CD4-positive, alpha-beta T cell treated with Interleukin-1 beta for 1 hour (primary cell): ENCODE data around the gene RYR3.

ENCODE experiments used
- DNase-seq, 2 donors: peaks; one replicate each; pipeline ENCODE4 v3.0.0-alpha.2; 2020 to 2022

RYR3 gene

DNA sequence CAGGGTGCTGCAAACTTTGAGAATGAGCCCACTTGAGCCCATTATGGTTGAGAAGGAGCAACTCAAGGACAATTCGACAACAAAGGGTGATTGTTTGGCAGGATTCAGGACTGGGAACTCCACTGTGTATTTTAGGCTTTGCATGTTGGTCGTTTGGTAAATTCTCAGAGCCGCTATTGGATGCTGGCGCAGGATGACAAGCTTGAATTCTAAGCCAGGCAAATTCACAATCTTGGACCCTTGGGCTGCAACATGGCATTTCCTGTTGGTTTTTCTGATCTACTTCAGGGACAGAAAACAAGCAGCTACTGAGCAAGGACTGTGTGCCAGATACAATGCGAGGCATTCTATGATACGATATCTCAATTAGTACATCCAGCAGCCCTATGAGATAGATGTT lies 82.8 kb downstream of the RYR3 start:
- no peak for DNase-seq

DNA sequence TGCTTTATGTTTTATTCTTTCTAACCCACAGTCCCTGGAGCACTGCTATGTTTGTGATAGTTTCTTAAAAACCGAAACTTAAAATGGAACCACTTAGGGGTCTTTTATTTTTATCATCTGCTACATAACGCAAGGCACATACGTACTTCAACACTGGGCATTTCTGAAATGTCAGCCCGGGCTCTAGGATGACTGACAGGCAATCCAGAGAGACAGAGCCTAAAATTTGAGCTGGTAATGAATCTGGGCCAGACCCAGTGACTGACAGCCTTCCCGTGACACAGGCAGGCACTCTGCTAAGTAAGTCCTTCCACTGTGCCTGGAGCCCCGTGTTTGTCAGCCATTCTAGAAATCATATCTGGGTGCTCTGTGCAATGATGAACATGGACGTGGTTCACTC lies 84.6 kb downstream of the RYR3 start:
- no peak for DNase-seq

DNA sequence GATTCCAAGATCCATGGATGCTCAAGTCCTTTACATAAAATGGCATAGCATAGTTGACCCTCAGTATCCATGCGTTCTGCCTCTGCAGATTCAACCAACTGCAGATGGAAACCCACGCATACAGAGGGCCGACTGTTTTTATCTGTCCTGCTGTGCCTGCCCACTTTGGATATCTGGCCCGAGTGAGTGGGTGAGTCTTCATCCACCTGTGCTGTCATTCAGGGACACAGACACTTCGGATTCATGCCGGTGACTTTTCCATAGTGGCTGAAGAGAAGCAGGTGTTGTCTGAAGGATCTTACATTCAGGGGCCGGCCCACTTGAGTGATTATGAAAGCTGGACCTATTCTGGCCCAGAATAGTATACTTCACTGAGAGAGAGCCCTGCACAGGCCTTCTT lies 85.1 kb downstream of the RYR3 start:
- no peak for DNase-seq

DNA sequence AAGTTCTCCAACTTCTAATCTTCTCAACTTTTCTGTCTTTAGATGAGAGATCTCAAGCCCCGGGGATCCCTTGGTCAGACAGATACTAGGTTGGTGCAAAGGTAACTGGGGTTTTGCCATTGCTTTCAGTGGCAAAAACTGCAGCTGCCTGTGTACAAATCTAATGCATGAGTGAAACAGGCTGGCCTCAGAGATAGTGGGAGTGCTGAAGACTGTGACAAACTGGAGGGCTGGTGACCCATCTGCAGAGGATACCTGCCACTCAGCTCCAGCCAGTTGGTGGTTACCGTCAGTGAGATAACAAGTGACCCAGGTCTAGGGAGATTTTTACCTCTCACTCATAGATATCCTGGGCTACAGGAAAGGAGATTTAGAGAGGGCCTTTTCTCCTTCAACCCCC lies 85.7 kb downstream of the RYR3 start:
- no peak for DNase-seq

DNA sequence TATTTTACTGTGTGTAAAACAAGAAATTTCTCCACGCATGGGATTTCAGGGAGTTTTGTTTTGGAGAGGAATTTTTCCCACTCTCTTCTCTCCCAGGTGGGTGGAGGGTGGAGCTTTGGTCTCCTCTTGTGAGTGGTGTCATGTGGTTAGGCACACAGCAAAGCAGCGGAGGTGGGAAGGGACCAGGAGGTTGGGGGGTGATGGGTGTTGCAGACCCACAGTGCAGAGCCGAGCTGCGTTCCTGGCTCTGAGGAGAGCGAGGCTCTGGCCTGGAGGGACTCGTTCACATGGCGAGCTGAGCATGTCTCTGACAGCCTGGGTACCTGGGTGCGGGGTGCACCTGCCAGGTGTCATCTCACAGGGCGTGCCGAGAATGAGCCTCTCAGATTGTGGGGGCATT lies 87.8 kb downstream of the RYR3 start:
- DNase-seq: no peak

DNA sequence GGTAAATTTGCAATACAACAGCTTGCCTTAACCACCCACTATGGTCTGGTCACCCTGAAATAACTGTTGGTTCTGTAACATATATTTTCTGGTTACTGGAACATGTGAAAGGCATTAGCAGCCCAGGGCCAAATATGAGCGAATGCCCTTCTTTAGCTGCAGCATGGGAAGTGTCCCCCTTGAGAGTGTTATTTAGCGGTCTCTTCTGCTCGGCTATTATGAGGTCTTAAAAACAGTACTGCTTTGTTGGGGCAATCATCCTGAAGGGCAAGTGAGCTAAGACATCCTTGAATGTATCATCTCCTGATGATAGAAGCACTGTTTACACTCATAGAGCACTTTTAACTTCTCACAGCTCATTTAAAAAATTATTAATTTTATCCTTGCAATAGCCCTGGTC lies 90.2 kb downstream of the RYR3 start:
- no peak for DNase-seq

DNA sequence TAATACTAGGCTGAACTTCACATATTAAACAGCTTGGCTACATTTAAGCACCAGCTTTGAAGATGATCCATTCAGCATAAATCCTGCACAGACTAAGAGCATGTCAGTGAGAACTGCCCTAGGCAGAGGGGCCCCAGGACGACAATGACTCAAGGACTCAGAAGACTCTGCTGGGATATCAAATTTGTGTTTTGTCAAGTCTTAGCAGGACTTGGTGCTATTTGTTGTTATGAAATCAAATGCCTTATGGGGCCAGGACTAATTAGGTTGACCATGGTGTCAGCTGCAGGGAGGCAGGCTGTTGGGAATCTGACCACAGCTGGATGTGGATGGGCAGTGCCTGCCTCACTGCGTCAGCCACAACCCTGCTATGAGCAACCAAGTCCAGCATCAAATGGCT lies 91.8 kb downstream of the RYR3 start:
- no peak for DNase-seq

DNA sequence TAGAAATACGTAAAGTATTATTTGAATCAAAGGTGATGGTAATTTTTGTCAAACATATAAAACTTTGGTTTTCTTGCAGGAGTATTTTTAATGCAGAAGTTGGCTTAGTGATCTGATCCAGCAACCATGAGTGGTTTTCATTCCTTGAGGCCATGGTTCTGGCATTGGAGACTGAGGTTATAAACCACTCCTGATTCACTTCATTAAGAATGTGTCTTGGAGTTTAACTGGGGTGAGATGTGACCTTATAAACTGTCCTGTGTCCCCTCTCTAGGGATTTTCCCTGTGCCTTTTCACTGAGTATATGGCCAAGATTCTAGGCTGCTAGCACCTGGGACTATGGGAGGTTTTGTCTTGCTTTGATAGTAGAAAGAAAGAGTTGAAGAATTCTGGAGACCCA lies 94.3 kb downstream of the RYR3 start:
- no peak for DNase-seq

DNA sequence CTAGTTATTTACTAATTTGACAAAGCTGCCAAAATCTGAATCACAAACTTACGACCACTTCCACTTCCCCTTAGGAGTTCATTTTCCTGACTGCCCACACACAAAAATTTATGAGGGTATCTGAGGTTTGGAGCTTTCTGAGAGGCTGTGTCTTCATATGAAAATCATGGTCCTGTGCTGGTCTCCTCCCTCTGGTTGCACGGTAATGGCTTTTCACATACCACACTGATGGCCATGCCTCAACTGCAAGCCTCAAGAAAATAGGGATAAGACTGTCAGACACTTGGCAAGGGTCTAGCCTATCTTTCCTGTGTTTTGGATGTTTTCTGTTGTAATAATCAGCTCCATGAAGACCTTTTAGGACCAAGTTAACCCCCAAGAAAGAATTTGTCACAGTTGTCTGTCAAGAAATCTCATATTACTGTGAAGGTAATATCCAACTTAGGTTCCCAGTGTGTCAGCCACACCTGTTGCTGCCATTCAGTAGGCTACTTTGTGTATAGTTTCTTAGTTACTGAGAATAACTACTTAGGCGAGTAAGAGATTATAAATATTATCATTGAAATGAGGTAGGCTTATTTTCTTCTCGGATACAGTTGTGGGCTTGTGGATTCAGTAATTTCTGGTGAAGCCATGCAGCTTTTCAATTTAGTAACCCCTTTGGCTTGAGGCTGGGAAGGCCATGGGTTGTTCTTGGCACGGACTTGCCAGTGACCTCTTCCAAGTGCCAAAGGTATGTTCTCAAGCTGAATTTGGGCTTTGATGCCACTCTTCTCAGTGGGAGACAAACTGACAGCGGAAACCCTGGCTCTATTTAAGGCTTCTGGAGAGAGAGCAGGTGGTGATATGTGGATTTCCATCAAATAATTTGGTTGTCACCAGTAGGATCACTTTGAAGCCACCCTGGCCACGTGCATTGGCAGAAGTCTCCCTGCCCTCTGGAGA lies 101.1 kb downstream of the RYR3 start:
- no peak for DNase-seq

DNA sequence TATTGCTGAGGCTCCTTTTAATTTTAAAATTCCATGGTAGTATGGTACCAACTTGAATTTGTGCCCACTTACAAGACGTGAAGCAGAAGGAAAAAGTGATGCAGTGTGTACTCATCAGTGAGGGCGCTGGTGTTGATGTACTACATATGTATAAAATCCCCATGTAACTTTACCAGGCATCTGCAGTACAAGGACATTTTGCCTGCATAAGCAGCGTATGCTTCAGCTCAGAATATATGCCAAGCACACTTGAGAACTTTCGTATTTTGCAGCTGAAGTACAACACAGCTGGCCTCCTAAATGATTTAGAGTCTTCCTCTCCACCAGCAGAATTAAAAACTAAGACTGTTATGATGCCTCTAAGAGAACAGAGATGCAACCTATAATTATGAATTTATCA lies 108.9 kb downstream of the RYR3 start:
- DNase-seq: no peak

DNA sequence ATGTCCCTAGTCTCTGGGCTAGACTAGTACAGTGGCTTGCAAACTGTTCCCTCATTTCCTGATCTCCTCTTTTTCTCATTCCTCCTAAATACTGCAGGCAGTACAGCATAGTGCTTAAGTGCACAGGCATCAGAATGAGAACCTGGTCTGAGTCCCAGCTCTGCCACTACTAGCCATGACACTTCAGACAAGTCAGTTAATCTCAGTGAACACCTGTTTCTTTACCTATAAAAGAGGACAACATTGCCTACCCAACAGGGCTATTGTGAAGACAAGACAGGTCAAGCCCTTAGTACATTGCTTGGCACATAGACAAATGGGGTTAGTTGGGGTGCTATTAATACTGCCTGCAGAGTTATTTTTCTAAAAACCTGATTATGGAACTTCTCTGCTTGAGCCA lies 113.3 kb downstream of the RYR3 start:
- DNase-seq: no peak

DNA sequence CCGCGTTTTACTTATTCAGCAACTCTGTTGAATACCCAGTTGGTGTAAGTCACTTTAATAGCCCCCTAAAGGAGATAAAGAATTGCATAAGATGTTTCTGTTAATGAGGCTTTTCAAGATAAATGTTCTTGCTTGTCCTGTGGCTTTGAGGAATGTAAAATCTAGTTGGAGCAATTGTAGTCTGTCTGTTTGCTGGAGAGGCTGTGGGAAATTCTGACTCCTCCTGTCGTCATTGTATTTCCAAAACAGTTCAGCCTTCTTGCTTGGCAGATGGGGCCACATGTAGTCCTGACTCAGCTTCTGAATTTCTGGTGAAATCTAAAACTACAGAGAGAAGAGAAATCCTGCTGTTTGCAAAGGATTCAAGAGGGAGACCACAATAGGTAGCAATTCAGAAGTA lies 114.4 kb downstream of the RYR3 start:
- DNase-seq: no peak

DNA sequence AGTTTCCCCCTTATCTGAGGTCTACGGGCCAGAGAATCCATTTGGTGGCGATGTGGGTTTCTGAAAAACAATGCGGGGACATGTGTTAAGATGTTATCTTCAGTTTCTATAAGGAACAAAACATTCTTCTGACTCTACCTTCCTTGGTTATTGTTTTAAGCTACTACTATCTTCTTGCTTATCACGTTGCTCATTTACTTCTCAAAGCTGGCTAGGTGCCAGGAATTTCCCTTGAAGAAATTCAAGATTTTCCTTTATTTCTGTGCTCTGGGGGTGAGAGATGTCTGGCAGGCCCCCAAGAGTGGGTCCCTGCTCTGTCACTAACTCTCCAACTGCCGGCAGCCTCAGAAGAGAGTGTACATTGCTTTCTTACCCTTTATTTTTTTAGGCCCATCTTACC lies 119.8 kb downstream of the RYR3 start:
- DNase-seq: no peak

DNA sequence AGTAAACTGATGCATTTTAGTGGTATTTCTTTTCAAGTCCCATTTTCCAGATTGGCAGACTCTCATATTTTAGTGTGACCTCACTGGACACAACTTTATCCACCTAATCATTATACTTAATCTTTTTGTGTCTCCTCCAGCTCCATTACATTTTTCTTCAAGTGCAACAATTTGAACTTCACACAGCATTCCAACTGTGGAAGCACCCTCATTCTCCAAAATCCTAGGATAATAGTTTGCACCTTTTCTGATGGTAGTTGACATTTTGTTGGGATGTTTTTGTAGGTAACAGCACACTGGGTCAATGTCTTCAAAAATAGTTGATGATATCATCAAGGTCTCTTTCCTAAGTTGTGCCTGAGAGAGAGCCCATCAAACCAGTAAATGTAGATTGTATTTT lies 123.1 kb downstream of the RYR3 start:
- no peak for DNase-seq

DNA sequence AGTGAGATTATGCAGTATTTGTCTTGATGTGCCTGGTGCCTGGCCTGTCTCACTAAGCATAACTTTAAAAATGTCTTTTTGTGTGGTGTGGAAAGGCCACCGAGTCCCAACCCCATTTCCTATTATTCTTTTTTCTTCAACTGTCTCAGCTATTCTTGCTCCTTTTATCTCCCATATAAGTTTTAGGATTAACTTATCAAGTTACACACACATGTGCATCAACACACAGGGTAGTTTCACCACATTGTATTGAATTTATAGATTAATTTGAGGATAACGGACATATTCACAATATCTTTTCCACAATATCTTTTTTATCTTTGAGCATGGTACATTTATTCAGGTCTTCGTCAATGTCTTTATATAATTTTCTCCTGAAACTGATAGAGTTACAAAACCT lies 127.6 kb downstream of the RYR3 start:
- no peak for DNase-seq

DNA sequence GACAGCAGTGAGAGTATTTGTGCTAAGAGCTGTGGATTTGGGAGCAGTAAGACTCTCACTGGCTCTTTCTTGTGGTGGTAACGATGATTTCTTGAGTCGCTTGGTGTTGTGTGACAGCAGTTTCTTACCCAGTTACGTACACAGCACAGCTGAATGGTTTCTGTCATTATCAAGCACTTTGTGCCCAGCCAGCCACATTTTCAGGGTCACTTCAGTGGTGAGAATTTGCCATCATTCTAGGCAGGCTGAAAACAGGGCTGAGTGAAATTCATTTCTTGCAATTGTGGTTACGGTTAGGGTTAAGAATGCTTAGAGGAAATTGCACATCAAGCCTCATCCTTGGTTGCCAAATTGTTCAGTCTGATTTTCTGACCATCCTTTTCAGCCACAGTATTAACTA lies 130.1 kb downstream of the RYR3 start:
- no peak for DNase-seq

DNA sequence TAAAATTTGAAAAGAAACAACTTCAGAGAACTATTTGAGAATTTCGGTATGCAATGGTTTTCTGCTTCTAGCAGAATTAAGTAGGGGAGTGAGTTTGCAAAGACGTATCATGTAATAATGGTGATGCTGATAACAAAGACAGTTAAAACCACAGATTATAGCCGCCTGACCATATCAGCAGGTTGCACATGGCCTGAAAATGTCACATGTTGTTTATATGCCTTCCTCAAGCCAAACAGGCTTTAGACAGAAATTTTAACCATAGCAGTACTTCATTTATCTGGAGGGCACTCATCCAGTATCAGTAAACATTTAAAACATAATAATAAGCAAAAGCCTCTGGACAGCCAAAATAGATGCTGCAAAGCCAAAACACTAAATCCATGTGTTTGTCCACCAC lies 131.7 kb downstream of the RYR3 start:
- DNase-seq: no peak

DNA sequence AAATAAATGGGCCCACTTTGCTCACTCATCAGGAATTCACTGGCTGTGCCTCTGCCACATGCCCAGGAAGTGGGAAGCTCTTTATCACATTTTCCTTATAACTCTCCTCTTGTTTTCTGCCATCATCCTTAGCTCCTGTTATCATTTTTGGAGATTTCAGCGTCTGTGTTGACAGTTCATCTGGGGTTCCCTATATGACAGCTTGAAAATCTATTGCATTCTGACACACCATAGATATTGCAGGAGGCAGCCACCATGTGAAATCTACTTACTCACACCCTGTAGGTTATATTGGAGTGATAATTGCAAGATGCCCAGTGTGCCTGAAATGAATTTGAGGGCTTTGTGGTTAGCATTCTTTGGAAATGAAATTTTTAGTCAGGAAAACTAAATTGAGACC lies 132.9 kb downstream of the RYR3 start:
- no peak for DNase-seq

DNA sequence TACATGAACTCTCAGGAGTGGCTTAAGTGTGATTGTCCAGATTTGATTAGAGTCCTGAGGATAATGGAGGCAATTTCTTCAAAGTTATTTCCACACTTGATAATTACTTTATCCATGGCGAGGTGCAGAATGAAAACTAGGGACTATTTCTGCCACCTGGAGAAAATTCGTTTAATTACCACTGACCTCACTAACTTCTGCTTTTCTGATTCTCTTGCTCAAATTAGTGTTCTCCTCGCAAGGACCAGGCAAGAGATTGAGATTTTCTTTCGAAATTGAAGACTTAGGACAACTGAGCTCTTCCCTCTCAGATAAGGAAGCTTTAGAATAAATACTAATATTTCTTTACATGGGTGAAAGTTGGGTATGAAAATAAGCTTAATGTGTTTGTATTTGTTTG lies 135.2 kb downstream of the RYR3 start:
- no peak for DNase-seq

DNA sequence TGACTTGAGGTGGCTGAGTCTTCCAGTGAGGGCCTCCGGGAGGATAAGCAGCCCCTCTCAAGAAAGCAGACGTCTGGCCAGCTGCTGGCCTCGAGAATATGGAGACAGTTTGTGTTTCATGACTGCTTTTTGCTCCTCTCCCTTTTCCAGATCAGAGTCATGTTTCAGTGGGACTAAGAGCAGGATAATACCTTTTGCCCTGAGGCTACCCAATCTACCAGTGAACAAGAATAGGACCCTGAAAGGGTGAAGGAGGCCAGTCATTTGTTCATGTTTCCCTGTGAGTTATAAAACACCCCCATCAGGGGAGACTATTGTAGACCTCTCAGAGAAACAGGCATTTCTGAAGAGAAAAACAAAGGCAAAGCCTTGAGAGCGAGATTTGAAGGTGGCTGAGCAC lies 137.4 kb downstream of the RYR3 start:
- no peak for DNase-seq

DNA sequence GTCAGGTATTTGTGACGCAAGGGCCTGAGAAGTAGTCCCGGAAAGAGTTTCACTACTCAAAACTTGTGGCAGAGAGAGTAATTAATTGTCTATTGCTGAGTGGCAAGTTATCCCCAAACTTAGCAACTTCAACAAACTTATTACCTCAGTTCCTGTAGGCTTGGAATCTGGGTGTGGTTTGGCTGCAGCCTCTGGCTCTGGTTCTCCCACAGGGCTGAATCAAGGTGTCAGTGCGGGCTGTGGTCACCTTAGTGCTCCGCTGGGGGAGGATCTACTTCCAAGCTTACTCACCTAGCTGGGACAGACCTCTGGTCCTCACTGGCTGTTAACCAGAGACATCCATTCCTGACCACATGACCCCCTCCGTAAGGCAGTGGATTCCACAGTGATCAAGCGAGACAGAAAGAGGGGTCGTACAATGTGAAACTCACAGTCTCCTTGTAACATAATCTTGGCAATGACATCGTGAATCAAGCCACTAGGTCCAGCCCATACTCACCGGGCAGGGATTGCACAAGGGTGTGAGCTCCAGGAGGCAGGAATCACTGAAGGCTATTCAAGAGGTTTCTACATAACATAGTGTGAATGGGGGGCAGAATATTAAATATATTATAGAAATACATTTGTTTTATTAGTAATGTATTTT lies 138.3 kb downstream of the RYR3 start:
- no peak for DNase-seq

DNA sequence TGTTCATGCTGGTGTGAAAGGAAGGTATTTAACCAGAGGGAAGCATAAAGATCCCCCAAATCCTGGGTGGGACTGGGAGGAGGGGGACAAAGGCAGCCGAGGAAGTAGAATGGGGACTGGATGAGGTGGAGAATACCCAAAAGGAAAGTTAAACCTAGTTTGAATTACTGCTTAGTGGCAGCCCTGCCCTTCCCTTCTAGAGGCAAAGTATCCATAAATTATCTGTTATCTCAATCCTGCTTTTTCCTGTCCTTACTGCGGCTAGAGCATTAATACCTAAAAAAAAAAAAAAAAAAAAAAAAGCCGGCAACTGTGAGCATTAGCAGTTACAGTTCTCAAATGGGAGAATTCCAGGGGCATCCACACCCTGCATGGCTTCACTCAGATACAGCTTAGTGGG lies 139.0 kb downstream of the RYR3 start:
- DNase-seq: no peak

DNA sequence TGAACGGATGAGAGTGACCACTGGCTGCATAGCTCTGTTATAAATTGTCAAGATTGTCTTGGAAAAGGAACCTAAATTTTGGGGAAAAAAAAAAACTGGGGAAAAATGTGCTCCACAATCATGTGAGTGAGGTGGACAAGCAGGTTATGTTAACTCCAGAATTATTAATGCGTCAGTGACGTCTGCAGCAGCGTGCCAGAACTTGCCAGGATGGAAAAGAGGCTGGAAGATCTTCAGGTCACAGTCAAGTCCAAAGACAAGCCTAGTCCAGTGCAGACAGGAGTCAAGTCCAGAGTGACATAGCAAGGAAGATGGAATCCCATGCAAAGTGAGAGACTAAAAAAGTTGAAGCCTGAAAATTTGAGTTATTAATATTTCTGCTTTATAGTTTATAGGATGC lies 140.6 kb downstream of the RYR3 start:
- DNase-seq: no peak

DNA sequence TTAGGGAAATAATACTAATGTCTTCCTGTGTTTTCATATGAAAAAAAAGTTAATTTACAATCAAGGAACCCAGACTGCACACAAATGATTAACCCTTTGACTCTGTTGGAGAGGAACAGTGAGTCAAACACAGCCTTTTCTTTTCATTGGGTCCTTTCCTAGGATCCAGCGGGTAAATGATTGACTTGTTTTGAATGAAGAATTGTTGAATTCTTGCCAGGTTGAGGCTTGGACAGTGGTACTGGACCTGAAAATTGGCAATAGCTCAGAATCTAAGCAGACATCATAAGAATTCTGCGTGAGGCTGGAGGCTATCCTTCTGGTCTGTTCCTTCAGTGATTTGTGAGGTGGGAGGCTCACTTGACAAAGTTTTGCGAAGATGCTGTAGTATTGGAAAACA lies 143.0 kb downstream of the RYR3 start:
- DNase-seq: no peak

DNA sequence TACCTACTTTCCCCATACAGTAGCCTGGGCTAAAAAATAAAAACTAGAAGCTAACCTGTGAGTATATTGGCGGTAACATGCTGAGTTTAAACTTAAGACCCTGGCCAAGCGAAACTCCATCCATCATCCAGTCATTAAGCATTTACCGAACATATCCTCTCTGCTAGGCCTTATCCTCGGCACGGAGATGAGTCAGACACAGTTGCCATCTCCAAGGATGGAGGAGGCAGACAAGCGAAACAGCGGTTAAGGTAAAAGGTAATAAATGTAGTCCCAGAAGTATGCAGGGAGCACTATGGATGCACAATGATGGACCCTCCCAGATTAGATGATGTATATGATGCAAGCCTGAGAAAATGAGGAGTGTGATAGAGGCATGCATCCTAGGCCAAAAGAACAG lies 143.6 kb downstream of the RYR3 start:
- DNase-seq: no peak
